Fibroblast of lung (primary cell): ENCODE data around the gene SERPINE2.

ENCODE experiments used
- CTCF ChIP-seq, 2 donors: IDR thresholded peaks in 1 of 2; conservative IDR thresholded peaks in 1 of 2; 1 replicate in 1 of 2; 2 replicates in 1 of 2; pipeline ENCODE4 v1.5.1; 2011 to 2012; ENCODE audit warnings: low read length in 2 of 2, control low read depth in 1 of 2, inconsistent platforms in 1 of 2, low read depth in 1 of 2, mild to moderate bottlenecking in 1 of 2
- EZH2 ChIP-seq: IDR thresholded peaks from 2 replicates; pipeline ENCODE4 v1.5.1; 2012; ENCODE audit warnings: low read length, control low read depth, mild to moderate bottlenecking; ENCODE audit errors: missing control alignments

GRCh38 chr2:223934870-223935269, 104.2 kb downstream of the SERPINE2 start:
- TF ChIP-seq CTCF (conservative IDR thresholded peaks at IDR 0.05 in 1 of 2, IDR thresholded peaks at IDR 0.05 in 1 of 2; ENCODE audit: low read depth in 1 of 2, low read length in 2 of 2) (no peak), EZH2 (no peak)
